C4-2B (cell line): ENCODE measurements around the gene PLA2G4F.

Source experiments
- ZFX ChIP-seq: fragments of 450-650 bp; IDR thresholded peaks from 2 replicates; pipeline ENCODE4 v1.6.1; 2017
- TF ChIP-seq, protein P1 (sequence below): fragments of 450-650 bp; conservative IDR thresholded peaks from 2 replicates; pipeline ENCODE4 v1.5.1; 2017; ENCODE audit warnings: mild to moderate bottlenecking

DNA sequence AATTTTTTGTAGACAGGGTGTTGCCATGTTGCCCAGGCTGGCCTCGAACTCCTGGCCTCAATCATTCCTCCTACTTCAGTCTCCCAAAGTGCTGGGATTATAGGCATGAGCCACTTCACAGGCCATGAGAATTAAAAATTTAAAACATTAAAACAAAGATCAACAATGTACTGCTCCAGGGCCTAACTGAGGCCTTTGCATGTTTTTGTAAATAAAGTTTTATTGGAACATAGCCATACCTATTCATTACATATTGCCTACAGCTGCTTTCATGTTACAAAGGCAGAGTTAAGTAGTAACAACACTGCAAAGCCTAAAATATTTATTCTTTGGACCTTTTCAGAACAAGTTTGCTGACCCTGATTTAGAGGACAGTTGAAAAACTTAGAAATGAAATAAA is 42.1 kb upstream of the PLA2G4F start:
- TF ChIP-seq, protein P1, sequence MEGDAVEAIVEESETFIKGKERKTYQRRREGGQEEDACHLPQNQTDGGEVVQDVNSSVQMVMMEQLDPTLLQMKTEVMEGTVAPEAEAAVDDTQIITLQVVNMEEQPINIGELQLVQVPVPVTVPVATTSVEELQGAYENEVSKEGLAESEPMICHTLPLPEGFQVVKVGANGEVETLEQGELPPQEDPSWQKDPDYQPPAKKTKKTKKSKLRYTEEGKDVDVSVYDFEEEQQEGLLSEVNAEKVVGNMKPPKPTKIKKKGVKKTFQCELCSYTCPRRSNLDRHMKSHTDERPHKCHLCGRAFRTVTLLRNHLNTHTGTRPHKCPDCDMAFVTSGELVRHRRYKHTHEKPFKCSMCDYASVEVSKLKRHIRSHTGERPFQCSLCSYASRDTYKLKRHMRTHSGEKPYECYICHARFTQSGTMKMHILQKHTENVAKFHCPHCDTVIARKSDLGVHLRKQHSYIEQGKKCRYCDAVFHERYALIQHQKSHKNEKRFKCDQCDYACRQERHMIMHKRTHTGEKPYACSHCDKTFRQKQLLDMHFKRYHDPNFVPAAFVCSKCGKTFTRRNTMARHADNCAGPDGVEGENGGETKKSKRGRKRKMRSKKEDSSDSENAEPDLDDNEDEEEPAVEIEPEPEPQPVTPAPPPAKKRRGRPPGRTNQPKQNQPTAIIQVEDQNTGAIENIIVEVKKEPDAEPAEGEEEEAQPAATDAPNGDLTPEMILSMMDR = no peak
- TF ChIP-seq ZFX = no peak
